Endothelial cell (in vitro differentiated cells): ENCODE data around the gene PRKCZ. TPM values are rescaled to one million over a fixed set of nuclear protein-coding genes. Genes with fewer than 3 reads are reported as not detected.

ENCODE experiments used
- DNase-seq: peaks from one replicate; pipeline ENCODE4 v3.0.0; 2021; ENCODE audit warnings: low spot score
- H3K27ac Mint-ChIP-seq: one replicate; pipeline ENCODE4 v1.8.0; 2021; ENCODE audit warnings: mixed read lengths, inconsistent platforms; ENCODE audit not compliant: unreplicated experiment
- H3K27me3 Mint-ChIP-seq: one replicate; pipeline ENCODE4 v1.8.0; 2021; ENCODE audit warnings: mild to moderate bottlenecking, moderate library complexity, mixed read lengths, inconsistent platforms; ENCODE audit not compliant: unreplicated experiment
- H3K36me3 Mint-ChIP-seq: one replicate; pipeline ENCODE4 v1.8.0; 2021; ENCODE audit warnings: mild to moderate bottlenecking, low read depth, mixed read lengths, inconsistent platforms; ENCODE audit not compliant: unreplicated experiment
- H3K4me1 Mint-ChIP-seq: one replicate; pipeline ENCODE4 v1.8.0; 2021; ENCODE audit warnings: mild to moderate bottlenecking, mixed read lengths, inconsistent platforms; ENCODE audit not compliant: unreplicated experiment
- H3K4me3 Mint-ChIP-seq: one replicate; pipeline ENCODE4 v1.8.0; 2021; ENCODE audit warnings: mild to moderate bottlenecking, mixed read lengths, inconsistent platforms; ENCODE audit not compliant: unreplicated experiment
- H3K9me3 Mint-ChIP-seq: one replicate; pipeline ENCODE4 v1.8.0; 2021; ENCODE audit warnings: mixed read lengths, inconsistent platforms; ENCODE audit not compliant: unreplicated experiment
- total RNA-seq: library from RNA; stranded (reverse); fragmentation: NEBNext Ultra II Directional; extraction: Animal tissue kit (Norgen Biotek cat#: 25700); gene quantifications from one replicate; pipeline ENCODE4 v1.2.1, GENCODE V29; 2021; ENCODE audit not compliant: unreplicated experiment
- TF ChIP-seq, protein P1 (sequence below): fragments of 200-600 bp; sonication (generic); IDR thresholded peaks from one replicate; pipeline ENCODE4 v1.5.0; 2021; ENCODE audit warnings: antibody characterized with exemption; ENCODE audit not compliant: unreplicated experiment

The PRKCZ gene
- total RNA-seq, 1 donor from 2014 or later = 23.1 TPM

DNA sequence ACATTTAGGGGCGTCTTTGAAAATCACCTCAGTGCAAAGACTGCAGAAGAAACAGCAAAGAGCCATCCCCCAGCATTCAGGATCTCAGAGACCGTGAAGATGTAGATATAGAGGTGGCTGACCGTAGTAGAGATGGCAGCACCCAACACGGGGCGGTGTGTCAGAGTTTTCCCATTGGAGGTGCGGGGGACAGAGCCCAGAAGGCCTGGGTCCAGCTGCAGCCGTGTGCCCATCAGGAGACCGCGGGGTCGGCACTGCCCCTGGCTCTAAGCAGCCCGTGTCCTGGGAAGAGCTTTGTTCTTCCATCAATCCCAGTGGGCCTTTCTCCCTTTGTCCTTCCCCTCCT lies 29.9 kb upstream of the PRKCZ start:
- peaks cover 20% of the 10 kb centered on the region for H3K4me1 Mint-ChIP-seq
- TF ChIP-seq, protein P1, sequence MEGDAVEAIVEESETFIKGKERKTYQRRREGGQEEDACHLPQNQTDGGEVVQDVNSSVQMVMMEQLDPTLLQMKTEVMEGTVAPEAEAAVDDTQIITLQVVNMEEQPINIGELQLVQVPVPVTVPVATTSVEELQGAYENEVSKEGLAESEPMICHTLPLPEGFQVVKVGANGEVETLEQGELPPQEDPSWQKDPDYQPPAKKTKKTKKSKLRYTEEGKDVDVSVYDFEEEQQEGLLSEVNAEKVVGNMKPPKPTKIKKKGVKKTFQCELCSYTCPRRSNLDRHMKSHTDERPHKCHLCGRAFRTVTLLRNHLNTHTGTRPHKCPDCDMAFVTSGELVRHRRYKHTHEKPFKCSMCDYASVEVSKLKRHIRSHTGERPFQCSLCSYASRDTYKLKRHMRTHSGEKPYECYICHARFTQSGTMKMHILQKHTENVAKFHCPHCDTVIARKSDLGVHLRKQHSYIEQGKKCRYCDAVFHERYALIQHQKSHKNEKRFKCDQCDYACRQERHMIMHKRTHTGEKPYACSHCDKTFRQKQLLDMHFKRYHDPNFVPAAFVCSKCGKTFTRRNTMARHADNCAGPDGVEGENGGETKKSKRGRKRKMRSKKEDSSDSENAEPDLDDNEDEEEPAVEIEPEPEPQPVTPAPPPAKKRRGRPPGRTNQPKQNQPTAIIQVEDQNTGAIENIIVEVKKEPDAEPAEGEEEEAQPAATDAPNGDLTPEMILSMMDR = no peak
- H3K27me3 Mint-ChIP-seq = peaks cover 14% of the 10 kb centered on the region
- peaks cover 3% of the 10 kb centered on the region for H3K36me3 Mint-ChIP-seq
- no peak overlapping the region for H3K4me3 Mint-ChIP-seq
- no peaks in the 10 kb centered on the region for H3K9me3 Mint-ChIP-seq
- H3K27ac Mint-ChIP-seq = no peak overlapping the region
- DNase-seq = no peak

DNA sequence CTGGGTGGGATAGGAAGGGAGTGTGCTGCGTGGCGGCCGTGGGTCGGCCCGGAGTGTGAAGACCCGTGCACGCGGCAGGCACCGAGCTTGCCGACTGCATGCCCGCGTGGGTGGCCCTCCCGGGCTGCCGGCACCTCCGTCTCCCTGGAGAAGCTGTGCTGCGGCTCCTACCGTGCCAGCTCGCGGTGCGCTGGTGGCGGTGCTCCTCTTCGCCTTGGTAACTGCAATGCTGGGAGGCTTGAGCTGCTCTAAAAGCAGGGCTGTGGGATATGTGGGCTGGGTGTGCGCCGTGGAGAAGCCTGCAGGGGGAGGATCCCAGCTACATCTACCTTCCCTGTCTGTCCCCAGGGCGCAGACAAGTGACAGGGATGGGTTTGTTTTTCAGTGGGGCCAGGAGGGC lies 28.7 kb upstream of the PRKCZ start:
- TF ChIP-seq, protein P1 = no peak
- DNase-seq = no peak
- H3K27me3 Mint-ChIP-seq = peaks cover 14% of the 10 kb centered on the region
- no peak overlapping the region for H3K27ac Mint-ChIP-seq
- H3K4me1 Mint-ChIP-seq = peaks cover 12% of the 10 kb centered on the region
- no peaks in the 10 kb centered on the region for H3K9me3 Mint-ChIP-seq
- H3K36me3 Mint-ChIP-seq = peaks cover 3% of the 10 kb centered on the region
- H3K4me3 Mint-ChIP-seq = no peak overlapping the region

DNA sequence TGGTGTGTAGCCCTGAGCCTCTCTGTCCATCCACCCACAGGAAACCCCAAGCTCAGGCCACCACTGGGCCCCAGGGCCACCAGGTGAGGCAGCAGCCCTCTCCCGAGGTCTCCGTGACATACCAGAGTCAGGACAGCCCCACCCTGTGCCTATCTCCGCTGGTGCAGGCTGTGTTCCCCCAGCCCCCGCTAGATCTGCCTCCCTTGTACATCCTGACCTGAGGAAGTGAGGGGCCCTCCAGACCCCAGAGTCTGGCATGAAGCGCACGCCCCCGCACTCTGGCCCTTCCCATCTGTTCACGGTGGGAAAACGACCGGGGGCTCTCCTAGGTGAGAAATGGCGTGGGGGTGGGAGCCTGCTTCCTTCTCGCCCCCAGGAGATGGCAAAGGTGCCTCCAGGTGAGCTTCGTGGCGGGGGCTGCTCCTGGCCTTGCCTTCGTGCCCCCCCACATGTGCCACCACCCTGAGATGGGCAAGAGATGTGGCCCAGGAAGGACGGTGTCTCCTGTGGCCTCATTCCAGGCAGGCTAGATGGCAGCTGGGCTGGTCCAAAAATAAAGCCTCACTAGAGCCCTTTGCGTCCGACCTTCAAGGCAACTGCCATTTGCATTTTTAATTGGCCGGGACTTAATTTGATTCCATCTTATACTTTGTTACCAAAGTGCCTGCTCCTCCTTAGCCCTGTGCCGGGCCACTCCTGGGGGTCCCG lies 28.0 kb upstream of the PRKCZ start:
- Mint-ChIP-seq H3K9me3 (no peaks in the 10 kb centered on the region), H3K27me3 (peaks cover 14% of the 10 kb centered on the region), H3K4me3 (no peak overlapping the region), H3K27ac (no peak overlapping the region), H3K4me1 (peaks cover 9% of the 10 kb centered on the region), H3K36me3 (peaks cover 3% of the 10 kb centered on the region)
- TF ChIP-seq, protein P1 = no peak
- DNase-seq = no peak

DNA sequence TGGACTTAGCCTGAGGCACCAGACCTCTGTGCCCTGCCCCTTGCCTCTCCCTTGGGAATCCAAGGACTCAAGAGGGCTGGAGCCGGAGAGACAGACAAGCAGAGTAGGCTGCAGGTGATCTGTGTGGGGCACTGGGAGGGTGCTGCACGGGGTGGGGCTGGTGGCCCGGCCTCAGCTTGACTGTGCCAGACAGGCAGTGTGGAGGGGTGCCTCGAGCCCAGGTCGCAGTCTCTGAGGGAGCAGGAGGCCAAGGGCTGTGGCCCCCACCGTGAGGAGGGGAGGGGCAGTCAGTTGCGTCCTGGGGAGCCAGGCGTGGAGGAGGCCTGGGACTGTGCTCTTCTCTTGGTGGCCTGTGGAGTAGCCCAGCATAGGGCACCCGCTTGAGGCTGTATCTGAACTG lies 27.0 kb upstream of the PRKCZ start:
- Mint-ChIP-seq H3K27me3 (peaks cover 12% of the 10 kb centered on the region), H3K4me1 (peaks cover 4% of the 10 kb centered on the region), H3K27ac (no peak overlapping the region), H3K9me3 (no peaks in the 10 kb centered on the region), H3K4me3 (no peak overlapping the region), H3K36me3 (peaks cover 3% of the 10 kb centered on the region)
- TF ChIP-seq, protein P1 = no peak
- DNase-seq = no peak

DNA sequence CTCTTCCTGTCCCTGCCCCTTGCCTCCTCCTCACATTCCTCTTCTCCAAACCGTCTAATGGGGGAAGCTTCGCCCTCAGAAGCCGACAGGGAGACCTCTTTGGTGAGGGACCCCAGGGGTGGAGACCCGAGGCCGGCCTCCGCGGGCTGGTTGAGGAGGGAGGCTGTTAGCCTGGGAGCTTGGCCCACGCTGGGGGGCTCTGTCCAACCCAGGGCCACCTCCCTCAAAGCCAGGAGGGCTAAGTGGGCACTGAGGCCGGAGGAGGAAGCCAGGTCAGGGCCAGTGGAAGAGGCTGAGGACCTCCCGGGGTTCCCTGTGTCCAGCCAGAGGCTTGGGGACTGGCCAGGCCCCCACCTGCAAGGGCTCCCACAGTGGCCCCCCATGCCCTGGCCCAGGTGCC lies 25.8 kb upstream of the PRKCZ start:
- Mint-ChIP-seq H3K27ac (no peak overlapping the region), H3K4me1 (no peaks in the 10 kb centered on the region), H3K36me3 (no peaks in the 10 kb centered on the region), H3K4me3 (no peak overlapping the region), H3K27me3 (peaks cover 8% of the 10 kb centered on the region), H3K9me3 (no peaks in the 10 kb centered on the region)
- DNase-seq = no peak
- TF ChIP-seq, protein P1 = no peak
